Measurements from ENCODE around the gene ZFAND6.
A peak's percentile ranks its signal among the peaks of the same experiment; 100 is the strongest.
"Not testable (repeated sequence)": the region's sequence is repeated elsewhere in the genome, so short reads cannot be mapped to it uniquely, and the experiment has no call there.

ZFAND6 gene

GRCh38 chr15:80058851-80059785 is at the start of gene ZFAND6:
Gene ZFAND6 (plus strand): TSS chr15:80059676. CDS start chr15:80120345, 60,669 bp downstream.
- peak; percentile 95 to 97 for DNase-seq

- DNase-seq, result no peak
These were observed 49.3 kb upstream of the ZFAND6 start for GRCh38 chr15:80010131-80010673.

GRCh38 chr15:80011041-80011523 is 48.4 kb upstream of the ZFAND6 start:
- not testable (repeated sequence) for DNase-seq

- no peak for DNase-seq
These were observed 47.9 kb upstream of the ZFAND6 start for GRCh38 chr15:80011596-80011995.

GRCh38 chr15:80012060-80012726 is 47.3 kb upstream of the ZFAND6 start:
- no peak for DNase-seq

- not testable (repeated sequence) for DNase-seq
These were observed 45.3 kb upstream of the ZFAND6 start for GRCh38 chr15:80014186-80014585.

- DNase-seq, result no peak
These were observed 44.3 kb upstream of the ZFAND6 start for GRCh38 chr15:80015156-80015555.

- not testable (repeated sequence) for DNase-seq
These were observed 43.0 kb upstream of the ZFAND6 start for GRCh38 chr15:80016506-80016905.

GRCh38 chr15:80017139-80017538 is 42.3 kb upstream of the ZFAND6 start:
- not testable (repeated sequence) for DNase-seq

- no peak for DNase-seq
These were observed 40.2 kb upstream of the ZFAND6 start for GRCh38 chr15:80019168-80019745.

GRCh38 chr15:80020149-80020548 is 39.3 kb upstream of the ZFAND6 start:
- not testable (repeated sequence) for DNase-seq

- no peak for DNase-seq
These were observed 38.7 kb upstream of the ZFAND6 start for GRCh38 chr15:80020731-80021130.

GRCh38 chr15:80026310-80026709 is 33.2 kb upstream of the ZFAND6 start:
- no peak for DNase-seq

- DNase-seq, result no peak
These were observed 32.7 kb upstream of the ZFAND6 start for GRCh38 chr15:80026754-80027153.

- no peak for DNase-seq
These were observed 30.5 kb upstream of the ZFAND6 start for GRCh38 chr15:80028937-80029336.

- DNase-seq, result no peak
These were observed 27.6 kb upstream of the ZFAND6 start for GRCh38 chr15:80031841-80032240.

GRCh38 chr15:80034629-80035028 is 24.8 kb upstream of the ZFAND6 start:
- DNase-seq, result no peak

- DNase-seq, result no peak
These were observed 23.4 kb upstream of the ZFAND6 start for GRCh38 chr15:80036071-80036470.

- no peak for DNase-seq
These were observed 17.8 kb upstream of the ZFAND6 start for GRCh38 chr15:80041494-80042253.

- DNase-seq, result no peak
These were observed 16.9 kb upstream of the ZFAND6 start for GRCh38 chr15:80042568-80042967.

GRCh38 chr15:80045219-80045618 is 14.3 kb upstream of the ZFAND6 start:
- DNase-seq, result not testable (repeated sequence)

- DNase-seq, result no peak
These were observed 10.4 kb upstream of the ZFAND6 start for GRCh38 chr15:80049046-80049445.
